ENCODE results near the gene JARID2. TPM values are rescaled to one million over a fixed set of nuclear protein-coding genes. Genes with fewer than 3 reads are reported as not detected.

JARID2 gene
- total and polyA plus RNA-seq, 2 of the 13 experiments (the other 11 are each of a cell fraction or from before 2014, with no cell fraction given) = 7.5 to 10.3 TPM

GRCh38 chr6:15317934-15318902 is 72.3 kb downstream of the JARID2 start (continued):
- no peak for TF ChIP-seq TCF12 (IDR thresholded peaks at IDR 0.05)
- no peak for TF ChIP-seq TCF12 (CRISPR knock-in tag; IDR thresholded peaks at IDR 0.05)
- TF ChIP-seq HMG20B (CRISPR knock-in tag; conservative IDR thresholded peaks at IDR 0.05) = no peak
- TF ChIP-seq STAT5B (CRISPR knock-in tag; IDR thresholded peaks at IDR 0.05) = no peak
- TF ChIP-seq RFX3 (CRISPR knock-in tag; IDR thresholded peaks at IDR 0.05) = no peak
- no peak for TF ChIP-seq ZNF44 (CRISPR knock-in tag; IDR thresholded peaks at IDR 0.05)
- no peak for TF ChIP-seq ZNF451 (CRISPR knock-in tag; IDR thresholded peaks at IDR 0.05)
- no peak for TF ChIP-seq HBP1 (CRISPR knock-in tag; IDR thresholded peaks at IDR 0.05; ENCODE audit: low read depth)
- TF ChIP-seq PHF8 (CRISPR knock-in tag; IDR thresholded peaks at IDR 0.05) = no peak
- TF ChIP-seq KLF11 (CRISPR knock-in tag; IDR thresholded peaks at IDR 0.05) = no peak
- no peak for TF ChIP-seq SP140L (CRISPR knock-in tag; IDR thresholded peaks at IDR 0.05; ENCODE audit: borderline replicate concordance)
- TF ChIP-seq ZNF513 (CRISPR knock-in tag; conservative IDR thresholded peaks at IDR 0.05) = no peak
- no peak for TF ChIP-seq ATAD3A (CRISPR knock-in tag; IDR thresholded peaks at IDR 0.05)
- 0 out of 2 replicates have a peak, but pooled peaks have one; percentile 37 for TF ChIP-seq ZNF772 (CRISPR knock-in tag; IDR thresholded peaks at IDR 0.05)
- 0 out of 2 replicates have a peak, but pooled peaks have one; percentile 57 for TF ChIP-seq TRAFD1 (CRISPR knock-in tag; IDR thresholded peaks at IDR 0.05; ENCODE audit: borderline replicate concordance)
- no peak for TF ChIP-seq RELA (CRISPR knock-in tag; IDR thresholded peaks at IDR 0.05)
- no peak for TF ChIP-seq SUZ12 (IDR thresholded peaks at IDR 0.05; ENCODE audit: low read depth, low read length)
- TF ChIP-seq TARDBP (CRISPR knock-in tag; IDR thresholded peaks at IDR 0.05) = peak; percentile 58; the same call in 1 of the 2 replicates
- no peak for TF ChIP-seq HOXD1 (CRISPR knock-in tag; IDR thresholded peaks at IDR 0.05)
- no peak for TF ChIP-seq MEIS2 (CRISPR knock-in tag; IDR thresholded peaks at IDR 0.05)
- no peak for TF ChIP-seq KDM5A (IDR thresholded peaks at IDR 0.05; ENCODE audit: borderline replicate concordance, low read length)
- TF ChIP-seq ZC3H13 (CRISPR knock-in tag; IDR thresholded peaks at IDR 0.05) = no peak
- TF ChIP-seq TFDP1 (CRISPR knock-in tag; IDR thresholded peaks at IDR 0.05; ENCODE audit: borderline replicate concordance) = peak; percentile 32; the same call in 1 of the 2 replicates
- no peak for TF ChIP-seq ZNF792 (CRISPR knock-in tag; IDR thresholded peaks at IDR 0.05)

Data from HepG2 (cell line).